Uterus (tissue), 4 donors: ENCODE measurements around the gene POU2F3. TPM values are rescaled to one million over a fixed set of nuclear protein-coding genes. Genes with fewer than 3 reads are reported as not detected.

Experiments
- DNase-seq, 2 donors: peaks; one replicate each; pipeline ENCODE4 v3.0.0-alpha.2; 2019 to 2020
- H3K27ac ChIP-seq, 2 donors: fragments of 200-600 bp; sonication (generic); 1 replicate in 1 of 2; 2 replicates in 1 of 2; pipeline ENCODE4 v1.5.1; 2016 to 2018
- H3K27me3 ChIP-seq, 2 donors: fragments of 200-600 bp; sonication (generic); one replicate each; pipeline ENCODE4 v1.5.1; 2018 to 2019; ENCODE audit warnings: control low read depth in 1 of 2
- H3K36me3 ChIP-seq, 2 donors: fragments of 200-600 bp; sonication (generic); one replicate each; pipeline ENCODE4 v1.5.1; 2019; ENCODE audit warnings: control low read depth in 1 of 2
- H3K4me1 ChIP-seq, 2 donors: fragments of 200-600 bp; sonication (generic); one replicate each; pipeline ENCODE4 v1.5.1; 2018 to 2019; ENCODE audit warnings: control low read depth in 1 of 2
- H3K4me3 ChIP-seq, 2 donors: fragments of 200-600 bp; sonication (generic); 1 replicate in 1 of 2; 2 replicates in 1 of 2; pipeline ENCODE4 v1.5.1; 2018 to 2019; ENCODE audit warnings: mild to moderate bottlenecking in 1 of 2
- H3K9me3 ChIP-seq, 2 donors: fragments of 200-600 bp; sonication (generic); one replicate each; pipeline ENCODE4 v1.5.1; 2019; ENCODE audit warnings: control low read depth in 1 of 2
- CTCF ChIP-seq, 4 experiments: fragments of 200-600 bp in 2 of 4; fragments of 450-650 bp in 2 of 4; sonication (generic) in 2 of 4; IDR thresholded peaks; one replicate each; pipeline ENCODE4 v1.5.1; 2016 to 2019; ENCODE audit warnings: antibody characterized with exemption in 4 of 4, mild to moderate bottlenecking in 2 of 4, moderate library complexity in 1 of 4
- POLR2A ChIP-seq, 2 donors: fragments of 450-650 bp; IDR thresholded peaks; one replicate each; pipeline ENCODE4 v1.6.1; 2016; ENCODE audit warnings: antibody characterized with exemption in 2 of 2, mild to moderate bottlenecking in 1 of 2, moderate library complexity in 1 of 2
- intact Hi-C: fragments of 100-400 bp; cut with DNase I; formaldehyde crosslinking; loops from one replicate; pipeline ENCODE4 v1.15.1; 2023; ENCODE audit warnings: low total_unique reads
- total RNA-seq, 4 donors: library from RNA; depleted of rRNA in 3 of 4; stranded (reverse); fragments of >200 nt in 3 of 4; gene quantifications; one replicate each; pipeline versions ENCODE4 v1.1.0 to v1.2.4, GENCODE V29; 2014 to 2023
- donor health status: DM: yes; HTN: yes; CAD: no.

POU2F3 gene
- total RNA-seq, 4 donors from 2014 or later = 0.85 TPM; not detected in 3

GRCh38 chr11:120290956-120291355, 51.0 kb downstream of the POU2F3 start:
- no peaks in the 10 kb centered on the region for H3K4me1 ChIP-seq
- no peaks in the 10 kb centered on the region for H3K9me3 ChIP-seq
- H3K27me3 ChIP-seq = no peaks in the 10 kb centered on the region
- intact Hi-C loops = no loop called here
- H3K27ac ChIP-seq = no peak overlapping the region
- no peaks in the 10 kb centered on the region for H3K36me3 ChIP-seq
- no peak for TF ChIP-seq POLR2A (IDR thresholded peaks at IDR 0.05)
- DNase-seq = no peak
- no peak overlapping the region for H3K4me3 ChIP-seq

GRCh38 chr11:120293038-120293800, 53.3 kb downstream of the POU2F3 start:
- DNase-seq = no peak
- no peak overlapping the region for H3K27ac ChIP-seq
- no peaks in the 10 kb centered on the region for H3K9me3 ChIP-seq
- H3K36me3 ChIP-seq = no peaks in the 10 kb centered on the region
- TF ChIP-seq CTCF (IDR thresholded peaks at IDR 0.05) (no peak), POLR2A (IDR thresholded peaks at IDR 0.05) (no peak)
- no peaks in the 10 kb centered on the region for H3K27me3 ChIP-seq
- no peaks in the 10 kb centered on the region for H3K4me1 ChIP-seq
- H3K4me3 ChIP-seq = no peak overlapping the region
- intact Hi-C loops = no loop called here

DNA sequence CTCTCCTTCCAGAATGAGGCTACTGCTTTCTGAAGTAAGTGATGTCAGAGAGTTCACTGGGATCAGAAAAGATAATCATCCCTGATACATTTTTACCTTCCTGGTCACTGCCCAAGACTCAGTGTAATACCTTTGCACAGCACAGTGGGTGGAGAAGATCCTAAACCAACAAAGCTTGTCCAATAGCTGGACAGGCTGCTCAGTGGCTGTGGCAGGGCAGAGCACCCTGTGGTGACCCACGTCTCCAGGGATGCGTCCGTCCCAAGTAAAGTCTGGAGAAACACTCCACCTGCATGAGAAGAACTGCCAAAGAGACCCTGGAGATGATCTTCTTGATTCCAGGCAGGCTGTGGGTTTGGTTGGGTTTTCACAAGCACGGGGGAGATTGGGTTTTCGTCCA, 54.2 kb downstream of the POU2F3 start:
- no peaks in the 10 kb centered on the region for H3K4me1 ChIP-seq
- no peak overlapping the region for H3K27ac ChIP-seq
- H3K36me3 ChIP-seq = no peaks in the 10 kb centered on the region
- no peak for DNase-seq
- H3K9me3 ChIP-seq = no peaks in the 10 kb centered on the region
- H3K27me3 ChIP-seq = no peaks in the 10 kb centered on the region
- intact Hi-C loops = no loop called here
- H3K4me3 ChIP-seq = no peak overlapping the region
- no peak for TF ChIP-seq POLR2A (IDR thresholded peaks at IDR 0.05)
- TF ChIP-seq CTCF (IDR thresholded peaks at IDR 0.05) = no peak

DNA sequence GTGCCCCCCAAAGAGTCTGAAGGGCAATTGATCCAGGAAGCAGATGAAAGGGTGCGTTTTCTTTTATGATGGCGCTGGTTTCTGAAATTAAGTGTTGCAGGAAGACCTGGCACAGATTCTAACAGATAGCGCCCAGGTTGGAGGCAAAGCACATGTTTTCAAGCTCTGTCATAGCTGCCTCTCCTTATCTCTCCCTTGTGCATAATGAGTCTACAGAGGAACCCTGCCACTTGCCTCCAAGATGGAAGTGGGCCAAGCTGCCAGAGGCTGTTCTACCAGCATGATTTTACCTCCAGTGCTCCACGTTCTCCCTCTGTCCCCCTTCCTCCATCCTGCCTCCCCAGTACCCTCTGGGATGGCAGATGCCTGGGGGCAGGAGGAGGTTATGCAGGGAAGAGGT, 55.2 kb downstream of the POU2F3 start:
- TF ChIP-seq POLR2A (IDR thresholded peaks at IDR 0.05) = no peak
- no peak for TF ChIP-seq CTCF (IDR thresholded peaks at IDR 0.05)

GRCh38 chr11:120296554-120296953, 56.6 kb downstream of the POU2F3 start:
- H3K36me3 ChIP-seq = no peaks in the 10 kb centered on the region
- no peaks in the 10 kb centered on the region for H3K9me3 ChIP-seq
- H3K4me1 ChIP-seq = no peaks in the 10 kb centered on the region
- intact Hi-C loops = no loop called here
- no peak for DNase-seq
- TF ChIP-seq CTCF (IDR thresholded peaks at IDR 0.05) (no peak), POLR2A (IDR thresholded peaks at IDR 0.05) (no peak)
- H3K27ac ChIP-seq = no peak overlapping the region
- H3K4me3 ChIP-seq = no peak overlapping the region
- no peaks in the 10 kb centered on the region for H3K27me3 ChIP-seq

More for the DNA sequence above, 55.2 kb downstream of the POU2F3 start:
- intact Hi-C loops = no loop called here
- Histone ChIP-seq H3K27me3 (no peaks in the 10 kb centered on the region), H3K27ac (no peak overlapping the region), H3K4me3 (no peak overlapping the region), H3K4me1 (no peaks in the 10 kb centered on the region), H3K9me3 (no peaks in the 10 kb centered on the region), H3K36me3 (no peaks in the 10 kb centered on the region)
- no peak for DNase-seq
